HG02981 (cell line): Measurements from ENCODE around the gene SLC37A1.

Source experiments
- ATAC-seq: cut with Tn5 transposase; IDR thresholded peaks from one replicate; pipeline ENCODE4 v1.9.1; 2021; ENCODE audit warnings: mild to moderate bottlenecking, moderate library complexity; ENCODE audit not compliant: unreplicated experiment

The SLC37A1 gene

DNA sequence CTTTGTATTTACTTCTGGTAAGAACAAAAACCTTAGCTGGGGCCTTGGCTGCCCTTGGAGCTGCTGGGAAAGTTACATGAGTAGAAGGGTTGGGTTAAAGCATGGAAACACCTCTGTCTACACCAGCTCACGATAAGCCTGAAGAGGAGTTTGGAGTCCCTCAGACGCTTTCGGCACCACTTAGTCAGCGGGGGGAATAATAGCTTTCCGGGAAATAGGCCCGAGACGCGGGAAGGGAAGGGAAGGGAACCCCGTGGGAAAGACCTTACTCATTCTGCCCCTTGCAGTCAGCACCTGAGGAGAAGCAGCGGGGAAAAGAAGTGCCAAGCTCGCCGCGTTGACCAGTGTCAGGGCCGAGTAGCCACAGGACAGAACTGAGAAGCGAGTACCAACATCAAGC, 73.4 kb downstream of the SLC37A1 start:
- ATAC-seq, result no peak

DNA sequence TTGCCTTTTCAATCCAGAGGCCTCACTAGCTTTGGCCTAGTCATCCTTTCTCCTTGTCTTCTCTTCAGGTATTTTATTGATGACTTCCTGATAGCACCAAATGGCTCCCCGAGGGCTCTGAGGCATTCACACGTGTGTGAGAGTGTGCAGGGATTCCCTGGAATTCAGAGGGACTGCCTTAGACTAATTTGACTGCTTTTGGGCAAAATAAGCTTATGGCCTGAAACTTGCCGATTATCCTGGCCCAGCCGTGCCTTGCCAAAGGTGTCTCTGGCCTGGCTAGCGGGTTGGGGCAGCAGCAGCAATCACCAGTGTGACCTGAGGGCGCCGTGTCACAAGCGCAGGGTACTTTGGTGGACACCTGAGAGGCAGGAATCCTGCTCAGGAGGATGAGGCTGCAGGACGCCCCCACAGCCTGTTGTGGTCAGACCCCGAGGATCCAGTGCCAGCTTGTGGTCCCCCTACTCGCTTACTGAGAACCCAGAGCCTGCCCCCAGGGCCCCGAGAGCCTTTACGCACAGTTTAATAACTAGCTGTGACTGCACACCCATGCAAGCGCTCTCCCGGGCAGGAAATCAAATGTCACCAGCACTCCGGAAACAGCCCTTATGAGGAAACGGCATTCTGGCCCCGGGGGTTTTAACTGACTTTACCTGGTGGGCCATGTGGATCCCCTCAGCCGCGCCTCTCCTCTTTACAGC, 76.9 kb downstream of the SLC37A1 start:
- no peak for ATAC-seq

DNA sequence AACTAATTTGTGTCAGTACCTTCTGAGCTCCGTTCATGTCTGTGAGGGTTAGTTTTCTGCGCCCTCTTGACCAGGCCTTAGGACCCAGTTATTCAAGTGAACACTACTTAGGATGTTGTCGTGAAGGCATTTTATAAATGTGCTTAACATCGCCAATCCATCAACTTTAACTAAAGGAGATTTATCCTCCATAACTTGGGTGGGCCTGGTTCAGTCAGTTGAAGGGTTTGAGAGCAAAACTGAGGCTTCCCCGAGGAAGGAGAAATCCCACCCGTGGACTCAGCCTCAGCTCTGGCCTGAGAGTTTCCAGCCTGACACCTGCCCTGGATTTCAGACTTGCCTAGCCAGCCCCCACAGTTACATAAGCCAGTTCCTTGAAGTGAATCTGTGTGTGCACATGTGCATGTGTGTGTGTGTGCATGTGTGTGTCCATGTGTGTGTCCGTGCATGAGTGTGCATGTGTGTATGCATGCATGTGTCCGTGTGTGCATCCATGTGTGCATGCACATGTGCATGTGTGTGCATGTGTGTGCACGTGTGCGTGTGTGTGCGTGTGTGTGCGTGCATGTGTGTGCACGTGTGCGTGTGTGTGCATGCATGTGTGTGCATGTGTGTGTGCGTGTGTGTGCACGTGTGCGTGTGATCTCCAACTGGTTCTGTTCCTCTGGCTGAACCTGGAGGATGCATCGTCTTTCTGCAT, 77.7 kb downstream of the SLC37A1 start:
- ATAC-seq, result no peak

DNA sequence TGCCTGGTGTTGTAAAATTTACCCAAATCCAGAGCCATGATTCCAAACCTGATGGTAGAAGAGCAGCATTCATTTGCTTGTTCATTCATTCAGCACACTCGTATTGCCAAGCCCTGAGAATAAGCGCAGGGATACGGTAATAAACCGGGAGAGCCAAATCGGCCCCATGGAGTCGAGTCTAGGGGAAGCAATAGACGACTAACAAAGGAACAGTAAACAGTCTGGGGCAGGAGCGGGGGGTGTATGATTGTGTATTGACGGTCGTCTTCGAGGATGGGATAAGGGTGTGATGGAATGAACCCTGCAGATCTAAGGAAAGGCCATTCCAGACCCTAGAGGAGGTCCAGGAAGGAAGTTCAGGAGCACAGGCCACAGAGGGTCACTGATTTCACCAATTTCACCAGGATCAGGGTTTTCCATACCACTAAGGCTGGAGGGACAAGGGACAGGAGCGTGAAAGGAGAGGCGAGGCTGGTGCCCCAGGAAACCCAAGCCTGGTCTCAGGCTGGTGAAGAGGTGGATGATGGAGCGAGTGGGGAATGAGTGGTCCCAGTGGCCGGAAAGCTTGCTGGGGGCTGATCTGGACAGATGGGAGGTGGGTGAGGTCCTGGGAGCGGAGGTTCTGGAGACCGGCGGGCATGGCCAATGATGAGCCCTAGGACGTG, 78.6 kb downstream of the SLC37A1 start:
- no peak for ATAC-seq

DNA sequence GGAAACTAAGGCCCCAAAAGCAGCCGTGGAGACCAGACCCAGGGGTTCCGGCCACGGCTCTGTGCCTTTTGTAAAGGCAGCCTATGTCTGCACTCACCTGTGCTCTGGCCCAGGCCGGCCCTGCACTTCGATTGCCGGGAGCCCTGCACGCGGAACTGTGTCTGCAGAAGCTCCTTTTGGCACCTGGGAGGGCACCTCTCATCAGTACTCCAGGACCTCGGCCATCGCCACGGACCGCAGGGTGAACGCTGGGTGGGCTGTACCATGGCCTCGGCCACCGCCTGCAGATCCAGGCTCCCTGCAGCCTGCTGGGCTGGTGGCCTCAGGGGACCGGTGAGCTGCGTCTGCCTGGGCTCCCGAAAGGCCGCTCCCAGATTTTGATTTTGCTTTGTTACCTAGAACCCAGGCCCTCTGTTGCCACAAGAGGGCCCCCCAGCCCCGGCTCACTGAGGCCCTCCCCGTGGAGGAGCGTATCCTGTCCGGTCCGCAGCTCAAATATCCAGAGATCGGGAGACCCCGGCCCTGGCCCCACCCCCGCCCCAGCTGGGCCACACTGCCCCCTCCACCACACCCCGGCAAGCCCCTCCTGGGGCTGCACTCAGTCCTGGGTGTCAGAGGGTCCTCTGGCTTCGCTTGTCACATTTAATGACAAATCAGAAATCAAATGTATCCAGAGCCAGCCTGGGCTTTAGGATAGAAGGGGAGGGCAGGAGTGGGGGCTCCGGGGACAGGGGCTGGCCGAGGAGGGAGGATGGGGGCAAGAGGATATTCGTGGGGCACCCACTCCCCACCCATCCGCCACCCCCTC, 79.6 kb downstream of the SLC37A1 start:
- ATAC-seq, result no peak

DNA sequence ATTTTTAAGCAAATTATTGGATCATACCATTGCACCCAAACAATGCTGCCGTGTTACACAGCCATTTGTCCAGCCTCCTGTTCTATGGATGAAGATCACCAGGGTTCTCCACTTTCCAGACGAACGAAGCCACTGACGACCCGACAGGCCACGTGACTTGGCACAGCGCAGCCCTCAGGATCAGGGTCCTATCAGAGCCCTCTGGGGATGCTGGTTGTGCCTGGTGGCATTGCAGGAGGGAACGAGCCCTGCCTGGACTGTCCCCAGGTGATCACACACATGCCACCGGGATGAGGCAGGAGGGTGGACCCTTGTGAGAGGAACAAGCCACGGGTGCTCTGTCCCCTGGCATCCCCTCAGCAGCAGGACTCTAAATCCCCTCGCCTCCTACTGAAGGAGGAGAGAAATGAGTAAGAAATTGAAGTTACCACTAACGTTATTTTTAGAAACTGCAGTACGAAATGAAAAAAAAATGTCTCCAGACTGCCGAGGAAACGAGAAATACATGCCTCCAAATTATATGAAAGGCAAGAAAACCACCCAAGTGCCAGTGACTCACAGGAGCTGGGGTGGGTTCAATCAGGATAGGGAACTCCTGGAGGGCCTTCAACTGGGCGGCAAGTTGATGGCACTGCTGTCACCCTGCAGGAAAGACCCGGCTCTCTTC, 81.1 kb downstream of the SLC37A1 start:
- no peak for ATAC-seq

DNA sequence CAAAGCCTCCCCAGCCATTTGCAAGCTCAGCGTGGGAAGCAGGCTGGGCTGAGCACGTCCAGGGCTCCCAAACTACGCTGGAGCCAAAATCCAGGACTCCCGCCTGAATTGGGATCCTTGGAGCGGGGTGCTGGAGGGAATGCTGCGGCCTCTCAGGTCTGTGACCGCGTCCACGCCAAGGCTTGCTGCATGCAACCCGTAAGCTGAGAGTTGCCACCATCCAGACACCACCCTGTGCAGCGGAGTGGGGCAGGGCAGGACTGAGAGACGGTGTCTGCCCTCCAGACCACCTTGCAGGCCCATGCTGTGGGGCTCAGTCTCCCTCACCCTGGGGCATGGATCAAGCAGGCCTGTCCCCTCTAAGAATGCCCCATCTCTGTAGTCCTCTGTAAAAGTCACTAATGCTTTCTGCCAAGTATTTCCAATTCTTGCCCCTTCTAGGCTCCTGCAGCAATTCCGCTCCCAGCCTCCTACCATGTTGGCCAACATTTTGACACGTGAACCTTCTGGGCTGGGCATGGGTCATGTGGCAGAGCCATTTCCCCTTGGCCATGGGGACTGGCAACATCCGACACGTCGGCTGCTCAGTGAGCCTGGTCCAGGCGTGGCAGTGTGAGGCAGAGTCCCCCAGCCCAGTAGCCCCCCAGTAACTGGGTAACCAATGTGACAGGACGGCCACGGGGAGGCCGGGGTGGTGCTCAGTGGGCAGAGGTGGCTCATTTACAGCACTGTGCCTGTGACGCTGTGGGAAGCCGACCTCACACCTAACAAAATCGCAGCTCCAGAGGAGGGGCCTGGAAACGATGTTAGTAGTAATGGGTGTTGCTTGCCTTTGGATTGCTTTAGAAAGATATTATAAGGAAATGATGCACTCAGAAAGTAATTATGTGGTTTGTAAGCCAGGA, 81.9 kb downstream of the SLC37A1 start:
- no peak for ATAC-seq

DNA sequence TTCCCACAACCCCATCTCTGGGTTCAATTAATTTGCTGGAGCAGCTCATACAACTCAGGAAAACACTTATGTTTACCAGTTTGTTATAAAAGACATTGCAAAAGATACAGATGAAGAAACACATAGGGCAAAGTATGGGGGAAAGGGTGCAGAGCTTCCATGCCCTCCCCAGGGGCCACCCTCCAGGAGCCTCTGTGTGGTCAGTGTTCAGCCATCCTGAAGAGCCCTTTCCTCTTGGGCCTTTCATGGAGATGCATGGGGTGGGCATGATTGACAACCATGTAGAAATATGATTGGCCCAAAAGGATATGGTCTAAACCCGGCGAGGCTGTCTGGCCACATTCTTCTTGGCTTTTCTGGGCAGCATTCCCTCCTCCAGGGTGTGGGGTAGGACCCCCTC, 83.0 kb downstream of the SLC37A1 start:
- ATAC-seq, result no peak

DNA sequence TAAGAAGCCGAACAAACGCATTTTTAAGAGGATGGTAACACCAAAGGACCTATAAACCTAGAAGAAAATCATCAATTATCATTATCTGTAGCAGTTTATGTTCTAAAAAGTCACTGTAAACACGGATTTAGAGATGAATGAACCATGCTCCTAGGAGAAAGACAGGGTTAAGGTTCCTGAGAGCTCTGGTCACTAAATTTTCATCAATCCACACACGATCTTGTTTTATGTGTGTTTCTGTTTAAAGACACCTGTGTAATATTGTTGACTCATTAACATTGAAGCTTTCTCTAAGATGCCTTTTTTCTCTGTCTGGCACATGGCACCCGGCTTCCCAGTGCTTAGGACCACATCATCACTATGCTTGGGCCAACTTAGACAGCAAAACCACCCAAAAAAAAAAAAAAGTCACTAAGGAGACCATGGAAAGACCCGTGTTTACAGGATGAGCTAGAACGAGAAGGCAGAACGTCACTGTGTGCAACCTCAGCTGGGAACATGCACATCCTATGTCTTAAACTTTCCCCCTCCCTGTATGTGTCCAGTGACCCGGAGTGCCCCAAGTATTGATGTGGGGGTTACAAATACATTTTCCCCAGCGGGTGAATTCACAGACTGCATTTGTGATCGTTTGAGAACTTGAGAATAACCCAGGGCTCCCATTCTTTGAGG, 84.0 kb downstream of the SLC37A1 start:
- no peak for ATAC-seq

DNA sequence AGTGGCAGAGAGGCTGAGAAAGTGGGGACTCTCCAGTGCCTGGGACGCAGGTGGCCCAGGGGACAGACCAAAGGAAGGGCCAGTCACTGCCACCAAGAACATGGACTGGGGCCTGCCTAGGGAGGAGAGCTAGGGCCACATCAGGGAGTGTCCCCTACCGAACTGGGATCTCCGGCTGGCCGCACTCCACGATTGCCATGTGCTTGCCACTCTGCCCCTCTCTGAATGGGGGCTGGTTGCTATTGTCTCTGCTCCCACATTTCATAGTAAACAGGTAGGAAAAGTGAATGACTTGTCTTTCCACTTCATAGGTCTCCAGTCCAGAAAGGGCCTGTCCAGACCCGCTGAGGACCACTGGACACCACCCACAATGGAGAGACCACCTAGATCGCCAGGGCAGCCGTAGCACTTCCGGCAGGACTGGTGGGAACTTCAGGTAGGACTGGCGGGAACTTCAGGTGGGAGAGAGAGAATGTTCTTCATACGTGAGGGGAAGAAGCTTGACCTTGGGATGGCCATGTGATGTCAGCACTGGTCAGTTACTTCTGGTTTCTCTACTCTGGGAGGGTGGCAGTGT, 84.6 kb downstream of the SLC37A1 start:
- no peak for ATAC-seq

DNA sequence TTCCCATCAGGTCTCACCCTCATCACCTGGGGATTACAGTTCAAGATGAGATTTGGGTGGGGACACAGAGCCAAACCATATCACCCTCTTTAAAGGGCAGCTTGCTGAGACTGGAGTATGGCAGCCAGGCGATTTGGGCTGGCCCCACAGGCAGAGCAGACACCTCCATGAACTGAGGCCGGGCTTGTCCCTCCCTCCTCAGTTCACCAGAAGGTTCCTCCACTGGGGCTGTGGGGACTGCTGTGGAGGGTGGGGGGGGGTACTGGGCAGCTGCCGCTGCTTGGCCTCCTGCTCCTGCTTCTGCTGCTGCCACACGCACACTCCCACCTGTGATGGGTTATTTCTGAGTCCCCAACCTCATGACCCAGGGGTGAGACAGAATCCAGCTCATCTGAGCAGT, 85.8 kb downstream of the SLC37A1 start:
- no peak for ATAC-seq

DNA sequence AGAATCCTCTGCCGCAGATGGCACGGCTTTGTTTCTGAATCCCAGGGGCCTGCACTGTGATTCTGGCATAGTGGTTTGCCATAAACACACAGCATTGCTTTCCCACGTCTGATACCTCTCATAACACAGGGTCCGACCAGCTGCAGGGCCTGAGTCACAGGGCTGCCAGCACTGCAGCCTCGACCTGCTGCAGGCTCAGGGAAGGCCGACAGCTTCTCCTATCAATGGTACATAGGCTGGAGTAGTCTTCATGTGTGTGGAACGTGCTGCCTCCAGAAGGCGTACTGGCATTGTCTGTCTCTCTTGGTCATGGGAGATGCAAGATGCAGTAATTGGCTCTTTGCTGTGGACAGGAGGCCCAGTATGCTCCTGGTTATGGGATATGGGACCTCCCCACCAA, 86.3 kb downstream of the SLC37A1 start:
- ATAC-seq, result no peak

DNA sequence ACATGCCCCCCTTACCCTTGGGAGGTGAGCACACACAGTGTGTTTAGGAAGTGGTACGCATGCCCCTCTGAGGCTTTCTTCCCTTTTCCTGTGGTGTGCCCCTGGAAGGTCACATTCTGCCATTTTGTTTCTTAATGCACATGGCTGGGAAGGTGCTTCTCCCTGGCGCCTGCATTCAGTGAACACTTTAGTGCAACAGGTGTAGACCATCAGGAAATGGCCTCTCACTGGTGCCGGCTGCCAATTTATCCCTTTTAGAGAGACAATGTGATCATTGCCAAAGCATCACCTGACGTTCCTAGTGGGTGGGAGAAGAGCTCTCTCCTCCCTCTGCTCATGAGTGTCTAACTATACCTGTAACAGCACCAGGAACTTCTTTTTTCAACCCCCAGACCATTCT, 88.0 kb downstream of the SLC37A1 start:
- no peak for ATAC-seq

DNA sequence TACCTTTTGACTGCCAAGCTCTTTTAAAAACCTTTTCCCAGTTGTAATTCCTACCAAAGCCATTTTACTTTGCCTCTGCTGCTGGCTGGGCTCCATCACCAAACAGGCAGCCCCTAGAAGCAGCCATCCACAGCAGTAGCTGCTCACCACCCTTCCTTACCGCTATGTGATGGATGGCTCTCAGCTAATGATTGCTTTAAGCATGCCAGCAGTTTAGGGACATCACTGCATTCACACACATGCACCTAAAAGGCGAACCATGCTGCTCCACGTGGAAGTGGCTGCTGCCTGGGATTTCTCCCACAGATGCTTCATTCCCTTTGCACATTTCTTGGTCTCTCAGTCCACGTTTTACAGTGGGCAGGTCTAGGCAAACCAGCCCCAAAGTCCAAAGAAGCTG, 93.5 kb downstream of the SLC37A1 start:
- no peak for ATAC-seq

DNA sequence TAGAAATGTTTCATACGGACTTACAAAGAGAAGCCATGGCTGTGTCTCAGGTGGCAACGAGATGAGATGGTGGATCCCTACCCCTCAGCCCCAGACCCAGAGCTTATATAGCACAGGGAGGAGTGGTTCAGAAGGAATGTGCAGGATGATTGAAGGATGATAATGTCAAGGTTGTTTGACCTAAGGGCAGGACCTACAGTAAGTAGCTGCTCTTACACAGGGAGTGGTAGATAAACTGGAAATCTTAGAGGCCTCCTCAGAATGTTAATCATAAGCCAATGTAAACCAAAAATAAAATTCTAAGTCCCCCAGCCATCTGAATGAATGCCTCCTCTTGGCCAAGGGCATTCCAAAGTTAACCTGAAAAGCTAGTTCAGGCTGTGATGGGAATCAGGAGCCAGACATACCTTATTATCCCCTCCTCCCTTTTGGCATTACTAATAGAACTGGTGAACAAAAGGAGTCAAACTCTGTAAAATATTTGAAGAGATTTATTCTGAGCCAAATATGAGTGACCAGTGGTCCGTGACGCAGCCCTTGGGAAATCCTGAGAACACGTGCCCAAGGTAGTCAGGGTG, 94.0 kb downstream of the SLC37A1 start:
- ATAC-seq, result no peak

DNA sequence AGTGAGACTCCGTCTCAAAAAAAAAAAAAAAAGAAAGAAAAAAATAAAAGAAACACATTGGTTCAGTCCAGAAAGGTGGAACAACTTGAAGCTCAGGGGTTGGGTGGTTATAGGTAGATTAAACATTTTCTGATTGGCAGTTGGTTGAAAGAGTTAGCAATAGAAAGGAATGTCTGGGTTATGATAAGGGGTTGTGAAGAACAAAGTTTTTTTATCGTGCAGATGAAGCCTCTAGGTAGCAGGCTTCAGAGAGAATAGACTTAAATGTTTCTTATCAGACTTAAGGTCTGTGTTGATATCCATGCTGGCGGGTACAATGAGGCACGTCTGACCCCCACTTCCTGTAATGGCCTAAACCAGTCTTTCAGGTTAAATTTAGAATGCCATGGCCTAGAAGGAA, 94.8 kb downstream of the SLC37A1 start:
- ATAC-seq, result no peak

DNA sequence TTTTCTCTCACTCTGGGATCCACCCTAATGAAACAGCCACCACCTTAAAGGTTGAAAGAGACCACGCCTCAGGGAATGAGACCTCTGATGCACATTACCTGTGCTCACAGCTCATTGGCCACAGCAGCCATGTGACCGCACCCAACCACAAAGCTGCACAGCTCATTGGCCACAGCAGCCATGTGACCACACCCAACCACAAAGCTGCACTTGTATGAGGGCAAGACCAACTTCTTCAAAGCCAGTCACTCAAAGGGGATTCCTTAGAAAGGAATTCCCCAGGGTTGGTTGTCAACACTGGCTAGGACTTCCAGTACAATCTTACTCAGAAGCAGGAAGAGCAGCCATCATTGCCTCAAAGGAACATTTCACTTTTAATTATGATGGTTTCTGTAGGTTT, 96.2 kb downstream of the SLC37A1 start:
- ATAC-seq, result no peak

DNA sequence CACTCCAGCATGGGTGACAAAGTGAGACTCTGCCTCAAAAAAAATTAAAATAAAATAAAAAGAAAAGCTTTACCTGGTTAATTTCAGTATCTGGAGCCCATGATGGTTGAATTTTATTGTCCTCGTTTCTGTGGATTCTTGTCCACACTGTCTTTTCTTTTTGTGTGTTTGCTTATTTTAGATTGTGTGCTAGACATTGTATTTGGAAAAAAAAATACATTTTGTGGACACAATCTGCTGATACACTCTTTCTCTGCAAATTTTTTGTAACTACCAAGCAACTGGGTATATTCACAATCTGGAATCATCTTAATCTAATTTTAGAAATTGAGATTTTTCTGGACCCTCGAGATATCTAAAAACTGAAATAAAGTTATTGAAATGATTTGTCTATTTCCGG, 98.2 kb downstream of the SLC37A1 start:
- no peak for ATAC-seq

DNA sequence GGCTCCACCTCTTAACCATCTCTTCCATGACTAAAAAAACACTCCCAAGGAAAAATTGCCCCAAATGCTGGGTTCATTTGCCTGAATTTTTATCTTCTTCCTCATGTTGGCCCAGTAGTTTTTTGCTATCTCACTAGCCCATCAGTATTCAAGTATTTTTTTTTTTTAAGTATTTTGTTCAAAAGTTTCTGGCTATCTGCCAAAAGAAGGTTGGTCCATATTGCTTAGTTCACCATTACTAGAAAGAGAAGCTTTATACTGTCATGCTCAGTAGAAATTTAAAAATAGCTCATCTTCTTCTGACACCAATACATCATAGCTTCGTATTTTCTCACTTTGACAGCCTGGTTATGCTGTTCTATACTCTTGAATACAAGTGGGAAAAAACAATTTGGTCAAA, 98.7 kb downstream of the SLC37A1 start:
- no peak for ATAC-seq
